Neural progenitor cell (in vitro differentiated cells): ENCODE data around the gene ELOVL3. TPM values are rescaled to one million over a fixed set of nuclear protein-coding genes. Genes with fewer than 3 reads are reported as not detected.

Experiments used
- DNase-seq: peaks from one replicate; pipeline ENCODE4 v3.0.0-alpha.2; 2016; ENCODE audit warnings: low spot score
- H2AFZ ChIP-seq: fragments of 200-600 bp; sonication (generic); replicated peaks from 2 replicates; pipeline ENCODE4 v1.6.1; 2016; ENCODE audit warnings: antibody characterized with exemption
- H3F3A ChIP-seq: fragments of 200-600 bp; sonication (generic); 2 replicates; pipeline ENCODE4 v1.6.1; 2016; ENCODE audit warnings: antibody characterized with exemption, low read depth
- H3K27ac ChIP-seq: fragments of 200-600 bp; sonication (generic); 2 replicates; pipeline ENCODE4 v1.5.1; 2016; ENCODE audit warnings: mild to moderate bottlenecking
- H3K27me3 ChIP-seq: fragments of 200-600 bp; sonication (generic); 2 replicates; pipeline ENCODE4 v1.6.1; 2016; ENCODE audit warnings: mild to moderate bottlenecking, moderate library complexity
- H3K36me3 ChIP-seq: fragments of 200-600 bp; sonication (generic); 2 replicates; pipeline ENCODE4 v1.5.1; 2016
- H3K4me1 ChIP-seq: fragments of 200-600 bp; sonication (generic); 2 replicates; pipeline ENCODE4 v1.6.1; 2016; ENCODE audit warnings: mixed run types
- H3K4me2 ChIP-seq: fragments of 200-600 bp; sonication (generic); 2 replicates; pipeline ENCODE4 v1.6.1; 2016
- H3K4me3 ChIP-seq: fragments of 200-600 bp; sonication (generic); 2 replicates; pipeline ENCODE4 v1.5.1; 2016
- H3K79me2 ChIP-seq: fragments of 200-600 bp; sonication (generic); 2 replicates; pipeline ENCODE4 v1.6.1; 2016; ENCODE audit warnings: low read depth
- H3K9ac ChIP-seq: fragments of 200-600 bp; sonication (generic); 2 replicates; pipeline ENCODE4 v1.6.1; 2016
- H3K9me3 ChIP-seq: fragments of 200-600 bp; sonication (generic); 2 replicates; pipeline ENCODE4 v1.5.1; 2016; ENCODE audit warnings: low read depth
- H4K20me1 ChIP-seq: fragments of 200-600 bp; sonication (generic); 2 replicates; pipeline ENCODE4 v1.6.1; 2016; ENCODE audit warnings: low read depth
- H3K27ac Mint-ChIP-seq: 3 replicates; pipeline ENCODE4 v1.8.0; 2021; ENCODE audit warnings: mixed read lengths
- H3K27me3 Mint-ChIP-seq: 2 replicates; pipeline ENCODE4 v1.8.0; 2022; ENCODE audit warnings: low read depth, mild to moderate bottlenecking, inconsistent platforms, moderate library complexity, mixed read lengths; ENCODE audit not compliant: insufficient read depth
- H3K36me3 Mint-ChIP-seq: 3 replicates; pipeline ENCODE4 v1.8.0; 2021; ENCODE audit warnings: mixed read lengths
- H3K4me1 Mint-ChIP-seq: 3 replicates; pipeline ENCODE4 v1.8.0; 2021; ENCODE audit warnings: mixed read lengths
- H3K4me3 Mint-ChIP-seq: 3 replicates; pipeline ENCODE4 v1.8.0; 2021; ENCODE audit warnings: mild to moderate bottlenecking, moderate library complexity, mixed read lengths
- H3K9me3 Mint-ChIP-seq: 3 replicates; pipeline ENCODE4 v1.8.0; 2020; ENCODE audit warnings: mixed read lengths
- CTCF ChIP-seq: fragments of 200-600 bp; sonication (generic); IDR thresholded peaks from 2 replicates; pipeline ENCODE4 v1.5.1; 2017; ENCODE audit warnings: antibody characterized with exemption, mild to moderate bottlenecking
- EZH2 ChIP-seq: fragments of 200-600 bp; sonication (generic); IDR thresholded peaks from 2 replicates; pipeline ENCODE4 v1.6.1; 2017; ENCODE audit warnings: antibody characterized with exemption, mild to moderate bottlenecking, moderate library complexity
- EZH2phosphoT487 ChIP-seq: fragments of 200-600 bp; sonication (generic); IDR thresholded peaks from 2 replicates; pipeline ENCODE4 v1.6.1; 2017; ENCODE audit warnings: antibody characterized with exemption
- total RNA-seq: library from RNA; depleted of rRNA; stranded (reverse); fragments of >200 nt; gene quantifications from 2 replicates; pipeline ENCODE4 v1.2.3, GENCODE V29; 2015; ENCODE audit warnings: low replicate concordance

ELOVL3 gene
- total RNA-seq, 1 donor from 2014 or later: not detected

- H3K27ac Mint-ChIP-seq: no peak overlapping the region
- H3K27me3 Mint-ChIP-seq: peaks cover 13% of the 10 kb centered on the region
- TF ChIP-seq EZH2 (no peak), EZH2phosphoT487 (no peak), CTCF (no peak)
These were observed 3.3 kb upstream of the ELOVL3 start for GRCh38 chr10:102222797-102223196.

GRCh38 chr10:102226542-102226870 lies 407 bp downstream of the ELOVL3 start:
- no peaks in the 10 kb centered on the region for H4K20me1 ChIP-seq
- H3K4me3 ChIP-seq: no peak overlapping the region
- peaks cover 29% of the 10 kb centered on the region for H3K27me3 Mint-ChIP-seq
- no peaks in the 10 kb centered on the region for H3K36me3 Mint-ChIP-seq
- peaks cover 2% of the 10 kb centered on the region for H3K9me3 Mint-ChIP-seq
- H3K4me2 ChIP-seq: peak overlapping the region; percentile 5
- H3F3A ChIP-seq: peaks cover 15% of the 10 kb centered on the region
- no peaks in the 10 kb centered on the region for H3K36me3 ChIP-seq
- no peak for DNase-seq
- peaks cover 100% of the 10 kb centered on the region for H3K27me3 ChIP-seq
- no peaks in the 10 kb centered on the region for H3K79me2 ChIP-seq
- peaks cover 14% of the 10 kb centered on the region for H3K4me1 Mint-ChIP-seq
- H3K9me3 ChIP-seq: no peaks in the 10 kb centered on the region
- TF ChIP-seq EZH2phosphoT487: no peak
- no peak for TF ChIP-seq EZH2
- no peak for TF ChIP-seq CTCF
- H3K9ac ChIP-seq: no peak overlapping the region
- H3K4me1 ChIP-seq: no peaks in the 10 kb centered on the region
- H3K27ac Mint-ChIP-seq: no peak overlapping the region
- no peak overlapping the region for H3K27ac ChIP-seq
- H2AFZ ChIP-seq: peak overlapping the region; percentile 28
- H3K4me3 Mint-ChIP-seq: peak overlapping the region; percentile 80

More at GRCh38 chr10:102222797-102223196, 3.3 kb upstream of the ELOVL3 start:
- H3K4me2 ChIP-seq: no peak overlapping the region
- Mint-ChIP-seq H3K36me3 (no peaks in the 10 kb centered on the region), H3K4me1 (peaks cover 11% of the 10 kb centered on the region), H3K9me3 (no peaks in the 10 kb centered on the region), H3K4me3 (no peak overlapping the region)
- no peaks in the 10 kb centered on the region for H3F3A ChIP-seq
- no peak overlapping the region for H2AFZ ChIP-seq
- H3K27ac ChIP-seq: no peak overlapping the region
- no peaks in the 10 kb centered on the region for H3K79me2 ChIP-seq
- H3K27me3 ChIP-seq: peaks cover 91% of the 10 kb centered on the region
- H4K20me1 ChIP-seq: no peaks in the 10 kb centered on the region
- no peak for DNase-seq
- no peaks in the 10 kb centered on the region for H3K4me1 ChIP-seq
- no peak overlapping the region for H3K4me3 ChIP-seq
- no peaks in the 10 kb centered on the region for H3K9me3 ChIP-seq
- no peaks in the 10 kb centered on the region for H3K36me3 ChIP-seq
- no peak overlapping the region for H3K9ac ChIP-seq

GRCh38 chr10:102227050-102227449 lies 951 bp downstream of the ELOVL3 start:
- H3K36me3 Mint-ChIP-seq: no peaks in the 10 kb centered on the region
- H3K27me3 Mint-ChIP-seq: peaks cover 33% of the 10 kb centered on the region
- peaks cover 14% of the 10 kb centered on the region for H3K4me1 Mint-ChIP-seq
- Histone ChIP-seq H3K27me3 (peaks cover 100% of the 10 kb centered on the region), H3K27ac (no peak overlapping the region), H3K4me1 (no peaks in the 10 kb centered on the region), H3K36me3 (no peaks in the 10 kb centered on the region), H3K9ac (no peak overlapping the region), H3K9me3 (no peaks in the 10 kb centered on the region), H4K20me1 (peaks cover 4% of the 10 kb centered on the region), H3F3A (peaks cover 21% of the 10 kb centered on the region), H3K4me3 (no peak overlapping the region), H3K4me2 (no peak overlapping the region), H3K79me2 (no peaks in the 10 kb centered on the region), H2AFZ (no peak overlapping the region)
- no peak overlapping the region for H3K4me3 Mint-ChIP-seq
- DNase-seq: no peak
- H3K9me3 Mint-ChIP-seq: peaks cover 2% of the 10 kb centered on the region
- TF ChIP-seq CTCF (no peak), EZH2 (no peak), EZH2phosphoT487 (no peak)
- H3K27ac Mint-ChIP-seq: no peak overlapping the region
